Kidney (tissue), 14 donors: ENCODE measurements around the gene RAB40B. TPM values are rescaled to one million over a fixed set of nuclear protein-coding genes. Genes with fewer than 3 reads are reported as not detected.

Experiments
- DNase-seq, 5 donors: peaks; one replicate each; pipeline ENCODE4 v3.0.0-alpha.2; 2013 to 2020
- FAIRE-seq: peaks from 2 replicates; lab custom pipeline; 2012; peaks lifted over from hg19 to GRCh38; lab: Jason Lieb, UNC
- H3K27ac ChIP-seq, 2 donors: one replicate each; pipeline ENCODE4 v1.7.0; 2013; ENCODE audit warnings: low read depth in 2 of 2, low read length in 2 of 2, inconsistent platforms in 1 of 2
- H3K27me3 ChIP-seq: one replicate; pipeline ENCODE4 v1.7.1; 2013; ENCODE audit warnings: low read length, inconsistent platforms; ENCODE audit not compliant: control insufficient read depth, insufficient read depth
- H3K36me3 ChIP-seq, 3 donors: one replicate each; pipeline versions ENCODE4 v1.7.0 to v1.7.1; 2013; ENCODE audit warnings: low read length in 3 of 3, control low read depth in 1 of 3, inconsistent platforms in 1 of 3; ENCODE audit not compliant: insufficient read depth in 3 of 3, control insufficient read depth in 2 of 3
- H3K4me1 ChIP-seq, 3 donors: one replicate each; pipeline versions ENCODE4 v1.7.0 to v1.7.1; 2013; ENCODE audit warnings: low read length in 3 of 3, inconsistent platforms in 1 of 3, low read depth in 1 of 3; ENCODE audit not compliant: control insufficient read depth in 2 of 3, insufficient read depth in 2 of 3
- H3K4me3 ChIP-seq, 3 donors: one replicate each; pipeline versions ENCODE4 v1.7.0 to v1.8.1; 2013; ENCODE audit warnings: low read length in 3 of 3, control low read depth in 1 of 3, inconsistent platforms in 1 of 3
- H3K9ac ChIP-seq, 3 donors: one replicate each; pipeline versions ENCODE4 v1.7.0 to v1.7.1; 2013; ENCODE audit warnings: low read length in 3 of 3, control low read depth in 1 of 3, inconsistent platforms in 1 of 3
- H3K9me3 ChIP-seq, 3 donors: one replicate each; pipeline versions ENCODE4 v1.7.0 to v1.7.1; 2013; ENCODE audit warnings: low read length in 3 of 3, control low read depth in 1 of 3, inconsistent platforms in 1 of 3; ENCODE audit not compliant: control insufficient read depth in 2 of 3, insufficient read depth in 1 of 3
- intact Hi-C: fragments of 100-400 bp; cut with DNase I; formaldehyde crosslinking; loops from one replicate; pipeline ENCODE4 v1.11.1; 2022
- microRNA-seq: library from miRNA; unstranded; fragments of <30 nt; microRNA quantifications from one replicate; pipeline ENCODE4 v1.2.0, GENCODE V29; 2020
- polyA plus RNA-seq: library from polyadenylated mRNA; stranded (reverse); fragments of 350-450 nt; fragmentation: Illumina TruSeq; extraction: RNeasy Lipid Tissue Mini Kit (QIAGEN cat#74804); gene quantifications from one replicate; pipeline ENCODE4 v1.2.3, GENCODE V29; 2014; ENCODE audit warnings: low read depth, low replicate concordance; ENCODE audit not compliant: insufficient read depth
- total RNA-seq: library from RNA; stranded (reverse); fragmentation: NEBNext Ultra II Directional; extraction: Animal tissue kit (Norgen Biotek cat#: 25700); gene quantifications from one replicate; pipeline ENCODE4 v1.2.1, GENCODE V29; 2021
- TF ChIP-seq, protein P1 (sequence below): IDR thresholded peaks from 3 replicates; pipeline ENCODE4 v1.5.1; 2012; ENCODE audit warnings: mild to moderate bottlenecking, moderate library complexity, borderline replicate concordance; ENCODE audit not compliant: insufficient read depth; ENCODE audit errors: extremely low read depth
- donor health status: control.
- donor health status: control.
- donor health status: control.
- donor health status: control.
- donor health status: control.
- donor health status: DM: yes; HTN: yes; CAD: no.
- donor health status: Normal renal cell carcinoma (clear cell type).

Gene RAB40B
- total and polyA plus RNA-seq, 2 donors from 2014 or later = 21.7 to 36.1 TPM

DNA sequence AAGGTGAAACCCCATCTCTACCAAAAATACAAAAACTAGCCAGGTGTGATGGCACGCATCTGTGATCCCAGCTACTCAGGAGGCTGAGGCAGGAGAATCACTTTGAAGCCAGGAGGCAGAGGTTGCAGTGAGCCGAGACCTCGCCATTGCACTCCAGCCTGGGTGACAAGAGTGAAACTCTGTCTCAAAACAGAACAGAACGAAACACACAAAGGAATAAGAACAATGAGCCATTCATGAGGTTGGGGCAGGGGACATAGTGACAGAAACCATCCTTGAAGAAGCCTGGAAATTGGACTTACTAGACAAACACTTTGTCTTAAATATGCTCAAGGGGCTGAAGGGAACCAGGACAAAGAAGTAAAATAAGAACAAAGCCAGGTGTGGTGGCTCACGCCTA, 89.7 kb downstream of the RAB40B start:
- H3K4me1 ChIP-seq = peaks cover 3 to 5% (median 4%) of the 10 kb centered on the region in 3 donors
- TF ChIP-seq, protein P1, sequence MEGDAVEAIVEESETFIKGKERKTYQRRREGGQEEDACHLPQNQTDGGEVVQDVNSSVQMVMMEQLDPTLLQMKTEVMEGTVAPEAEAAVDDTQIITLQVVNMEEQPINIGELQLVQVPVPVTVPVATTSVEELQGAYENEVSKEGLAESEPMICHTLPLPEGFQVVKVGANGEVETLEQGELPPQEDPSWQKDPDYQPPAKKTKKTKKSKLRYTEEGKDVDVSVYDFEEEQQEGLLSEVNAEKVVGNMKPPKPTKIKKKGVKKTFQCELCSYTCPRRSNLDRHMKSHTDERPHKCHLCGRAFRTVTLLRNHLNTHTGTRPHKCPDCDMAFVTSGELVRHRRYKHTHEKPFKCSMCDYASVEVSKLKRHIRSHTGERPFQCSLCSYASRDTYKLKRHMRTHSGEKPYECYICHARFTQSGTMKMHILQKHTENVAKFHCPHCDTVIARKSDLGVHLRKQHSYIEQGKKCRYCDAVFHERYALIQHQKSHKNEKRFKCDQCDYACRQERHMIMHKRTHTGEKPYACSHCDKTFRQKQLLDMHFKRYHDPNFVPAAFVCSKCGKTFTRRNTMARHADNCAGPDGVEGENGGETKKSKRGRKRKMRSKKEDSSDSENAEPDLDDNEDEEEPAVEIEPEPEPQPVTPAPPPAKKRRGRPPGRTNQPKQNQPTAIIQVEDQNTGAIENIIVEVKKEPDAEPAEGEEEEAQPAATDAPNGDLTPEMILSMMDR = no peak
- no peaks in the 10 kb centered on the region for H3K27me3 ChIP-seq
- no peak for DNase-seq
- H3K9me3 ChIP-seq = no peaks in the 10 kb centered on the region
- no peak overlapping the region for H3K27ac ChIP-seq
- peaks cover 0 to 13% (median 4%) of the 10 kb centered on the region in 3 donors for H3K36me3 ChIP-seq
- no peak for FAIRE-seq
- H3K9ac ChIP-seq = no peak overlapping the region
- no peak overlapping the region for H3K4me3 ChIP-seq
- intact Hi-C loops = no loop called here

DNA sequence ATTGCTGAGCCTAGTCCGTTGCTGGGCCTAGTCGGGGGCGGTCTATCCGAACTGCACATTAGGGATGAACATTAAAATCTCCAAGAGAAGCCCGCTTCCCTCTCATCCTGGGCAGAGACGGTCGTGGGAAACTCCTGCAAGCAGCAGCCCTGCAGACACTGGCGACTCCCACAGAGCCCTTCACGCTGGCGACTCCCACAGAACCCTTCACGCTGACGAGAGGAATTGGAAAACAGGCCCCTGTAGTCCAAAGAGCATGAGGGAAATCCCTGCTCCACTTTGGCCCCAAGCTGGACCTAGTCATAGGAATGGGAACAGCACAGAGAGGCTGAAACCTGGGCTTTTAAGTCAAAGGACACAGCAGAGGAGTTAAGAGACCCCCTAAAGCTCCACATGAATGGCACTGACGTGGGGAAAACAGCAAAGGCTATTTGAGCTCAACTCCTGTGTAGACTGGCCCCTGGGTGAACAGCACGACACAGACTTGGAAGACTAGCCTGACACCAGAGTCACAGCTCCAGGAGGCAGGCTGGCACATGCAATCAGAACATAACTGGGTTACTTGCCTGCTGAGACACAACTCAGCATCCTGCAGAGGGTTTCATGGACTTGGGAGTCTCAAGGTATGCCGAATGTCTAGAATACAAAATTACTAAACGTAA, 92.4 kb downstream of the RAB40B start:
- Histone ChIP-seq H3K9ac (no peak overlapping the region), H3K27ac (no peak overlapping the region), H3K9me3 (no peaks in the 10 kb centered on the region), H3K27me3 (no peaks in the 10 kb centered on the region), H3K36me3 (peaks cover 0 to 23% (median 18%) of the 10 kb centered on the region in 3 donors), H3K4me1 (peaks cover 6 to 9% (median 6%) of the 10 kb centered on the region in 3 donors), H3K4me3 (no peak overlapping the region)
- intact Hi-C loops = no loop called here
- TF ChIP-seq, protein P1 = no peak
- DNase-seq (no peak), FAIRE-seq (no peak)

Small RNAs within 50 kb of the gene (microRNA-seq; reads per million reads assigned to microRNA genes)
- 1.4 reads per million for gene MIR4525

Other genes starting within 250 kb of the RAB40B start
- gene CYBC1, start 247.9 kb downstream of the RAB40B start, total RNA-seq = 139 TPM
- 38.2 TPM for gene CYBC1, start 247.9 kb downstream of the RAB40B start, polyA plus RNA-seq
- gene NARF, start 240.0 kb downstream of the RAB40B start, total RNA-seq = 45.8 TPM
- 29.1 TPM for gene NARF, start 240.0 kb downstream of the RAB40B start, polyA plus RNA-seq
- 37.9 TPM for gene FOXK2, start 179.0 kb downstream of the RAB40B start, total RNA-seq
- gene FOXK2, start 179.0 kb downstream of the RAB40B start, polyA plus RNA-seq = 13.5 TPM
- gene WDR45B, start 50.3 kb downstream of the RAB40B start, total RNA-seq = 65.4 TPM
- gene WDR45B, start 50.3 kb downstream of the RAB40B start, polyA plus RNA-seq = 64.7 TPM
- gene FN3KRP, start 18.0 kb upstream of the RAB40B start, total RNA-seq = 30.6 TPM
- 36.6 TPM for gene FN3KRP, start 18.0 kb upstream of the RAB40B start, polyA plus RNA-seq
- 33.3 TPM for gene FN3K, start 36.9 kb upstream of the RAB40B start, total RNA-seq
- gene FN3K, start 36.9 kb upstream of the RAB40B start, polyA plus RNA-seq = 114 TPM
- gene TBCD, start 53.4 kb upstream of the RAB40B start, total RNA-seq = 72.8 TPM
- gene TBCD, start 53.4 kb upstream of the RAB40B start, polyA plus RNA-seq = 78.7 TPM
- gene ZNF750, start 141.3 kb upstream of the RAB40B start, total RNA-seq = 0.25 TPM
- gene ZNF750, start 141.3 kb upstream of the RAB40B start, polyA plus RNA-seq = 0.30 TPM